Measurements from ENCODE around the gene SLC6A2.

DNA sequence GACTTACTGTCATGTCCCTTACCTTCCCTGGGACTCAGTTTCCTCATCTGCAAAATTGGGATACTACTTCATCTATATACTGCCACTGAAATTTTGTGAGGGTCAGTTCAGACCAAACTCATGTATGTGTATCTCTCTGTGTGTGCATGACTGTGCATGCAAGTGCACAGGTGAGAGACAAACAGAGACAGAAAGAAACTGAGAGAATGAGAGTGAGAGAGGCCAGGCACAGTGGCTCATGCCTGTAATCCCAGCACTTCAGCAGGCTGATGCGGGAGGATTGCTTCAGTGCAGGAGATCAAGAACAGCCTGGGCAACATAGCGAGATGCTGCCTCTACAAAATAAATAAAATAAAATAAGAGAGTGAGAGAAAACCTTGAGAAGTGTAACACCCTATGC lies 32.1 kb upstream of the SLC6A2 start:
- TF ChIP-seq, protein P1, sequence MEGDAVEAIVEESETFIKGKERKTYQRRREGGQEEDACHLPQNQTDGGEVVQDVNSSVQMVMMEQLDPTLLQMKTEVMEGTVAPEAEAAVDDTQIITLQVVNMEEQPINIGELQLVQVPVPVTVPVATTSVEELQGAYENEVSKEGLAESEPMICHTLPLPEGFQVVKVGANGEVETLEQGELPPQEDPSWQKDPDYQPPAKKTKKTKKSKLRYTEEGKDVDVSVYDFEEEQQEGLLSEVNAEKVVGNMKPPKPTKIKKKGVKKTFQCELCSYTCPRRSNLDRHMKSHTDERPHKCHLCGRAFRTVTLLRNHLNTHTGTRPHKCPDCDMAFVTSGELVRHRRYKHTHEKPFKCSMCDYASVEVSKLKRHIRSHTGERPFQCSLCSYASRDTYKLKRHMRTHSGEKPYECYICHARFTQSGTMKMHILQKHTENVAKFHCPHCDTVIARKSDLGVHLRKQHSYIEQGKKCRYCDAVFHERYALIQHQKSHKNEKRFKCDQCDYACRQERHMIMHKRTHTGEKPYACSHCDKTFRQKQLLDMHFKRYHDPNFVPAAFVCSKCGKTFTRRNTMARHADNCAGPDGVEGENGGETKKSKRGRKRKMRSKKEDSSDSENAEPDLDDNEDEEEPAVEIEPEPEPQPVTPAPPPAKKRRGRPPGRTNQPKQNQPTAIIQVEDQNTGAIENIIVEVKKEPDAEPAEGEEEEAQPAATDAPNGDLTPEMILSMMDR (IDR thresholded peaks at IDR 0.05; ENCODE audit: low read length), result no peak
- TF ChIP-seq EZH2 (optimal IDR thresholded peaks at IDR 0.05; ENCODE audit: low read depth, low read length), result no peak
- TF ChIP-seq EZH2phosphoT487 (IDR thresholded peaks at IDR 0.05; ENCODE audit: low read length), result no peak
